OCI-LY7 (cell line): Measurements from ENCODE around the gene PARP2. TPM values are rescaled to one million over a fixed set of nuclear protein-coding genes. Genes with fewer than 3 reads are reported as not detected.

Experiments
- BruUV-seq: library from RNA; stranded (reverse); fragments of 400-500 nt; replicated peaks from 2 replicates; lab custom pipeline; 2021; lab: Mats Ljungman, UMichigan
- CTCF ChIA-PET: fragments of 300-600 bp; sonication (Branson Sonifier 250); formaldehyde crosslinking; loops from one replicate; lab custom pipeline; 2022; ENCODE audit warnings: antibody characterized with exemption; ENCODE audit not compliant: unreplicated experiment; lab: Charles Lee
- POLR2A ChIA-PET: fragments of 300-600 bp; sonication (Branson Sonifier 250); formaldehyde crosslinking; loops from one replicate; lab custom pipeline; 2022; ENCODE audit warnings: antibody characterized with exemption; lab: Charles Lee
- DNase-seq: peaks from one replicate; pipeline ENCODE4 v3.0.0-alpha.2; 2015; ENCODE audit warnings: low spot score
- H2AFZ ChIP-seq: fragments of 200-600 bp; sonication (generic), shearing (Covaris generic); 2 replicates; pipeline ENCODE4 v1.6.1; 2014; ENCODE audit warnings: mild to moderate bottlenecking, antibody characterized with exemption, low read length, moderate library complexity
- H3K27ac ChIP-seq: fragments of 200-600 bp; sonication (generic); 2 replicates; pipeline ENCODE4 v1.5.1; 2014; ENCODE audit warnings: mixed run types, low read depth, mild to moderate bottlenecking, moderate library complexity, low read length, inconsistent platforms; ENCODE audit not compliant: poor library complexity, severe bottlenecking
- H3K36me3 ChIP-seq: fragments of 200-600 bp; sonication (generic); 2 replicates; pipeline ENCODE4 v1.6.1; 2014; ENCODE audit warnings: mild to moderate bottlenecking, antibody characterized with exemption, low read length, moderate library complexity, mixed read lengths; ENCODE audit not compliant: insufficient read depth
- H3K4me1 ChIP-seq: fragments of 200-600 bp; sonication (generic); 2 replicates; pipeline ENCODE4 v1.5.1; 2014; ENCODE audit warnings: mild to moderate bottlenecking, low read length; ENCODE audit not compliant: insufficient read depth, poor library complexity, severe bottlenecking
- H3K4me2 ChIP-seq: fragments of 200-600 bp; sonication (generic); 2 replicates; pipeline ENCODE4 v1.6.1; 2014; ENCODE audit warnings: mild to moderate bottlenecking, low read length
- H3K4me3 ChIP-seq: fragments of 200-600 bp; sonication (generic); 2 replicates; pipeline ENCODE4 v1.5.1; 2014; ENCODE audit warnings: mild to moderate bottlenecking, low read depth, low read length; ENCODE audit not compliant: poor library complexity, severe bottlenecking
- H3K79me2 ChIP-seq: fragments of 200-600 bp; sonication (generic); 2 replicates; pipeline ENCODE4 v1.6.1; 2016; ENCODE audit warnings: low read depth, mild to moderate bottlenecking, low read length, moderate library complexity, mixed read lengths; ENCODE audit not compliant: insufficient read depth
- H3K9me2 ChIP-seq: fragments of 200-600 bp; sonication (generic); 2 replicates; pipeline ENCODE4 v1.6.1; 2016; ENCODE audit warnings: mild to moderate bottlenecking, low read length, mixed read lengths; ENCODE audit not compliant: insufficient read depth
- H3K9me3 ChIP-seq: fragments of 200-600 bp; sonication (generic); 2 replicates; pipeline ENCODE4 v1.6.1; 2014; ENCODE audit warnings: mild to moderate bottlenecking, mixed run types, low read length, mixed read lengths
- H4K20me1 ChIP-seq: fragments of 200-600 bp; sonication (generic); 2 replicates; pipeline ENCODE4 v1.6.1; 2014; ENCODE audit warnings: mild to moderate bottlenecking, antibody characterized with exemption, low read length, moderate library complexity, mixed read lengths; ENCODE audit not compliant: insufficient read depth
- CTCF ChIP-seq: fragments of 200-600 bp; sonication (generic); conservative IDR thresholded peaks from 2 replicates; pipeline ENCODE4 v1.5.1; 2014; ENCODE audit warnings: mild to moderate bottlenecking, antibody characterized with exemption, low read length, moderate library complexity, mixed read lengths
- EZH2phosphoT487 ChIP-seq: fragments of 200-600 bp; sonication (generic); IDR thresholded peaks from 2 replicates; pipeline ENCODE4 v1.6.1; 2018; ENCODE audit warnings: low read depth, borderline replicate concordance, mild to moderate bottlenecking, mixed run types, antibody characterized with exemption, low read length, moderate library complexity, mixed read lengths
- intact Hi-C: fragments of 100-400 bp; cut with micrococcal nuclease; formaldehyde crosslinking; loops from one replicate; pipeline ENCODE4 v1.10.0; 2022; ENCODE audit not compliant: unreplicated experiment
- total RNA-seq, 2 experiments: library from RNA; depleted of rRNA in 1 of 2; stranded (reverse); fragments of >200 nt in 1 of 2; shearing (Covaris generic) in 1 of 2; gene quantifications; 2 replicates each; pipeline ENCODE4 v1.2.3, GENCODE V29; 2014 to 2022

PARP2 gene
- total RNA-seq, 2 experiments from 2014 or later: 44.4 to 55.4 TPM

- BruUV-seq: no TSS peak
- no peaks in the 10 kb centered on the region for H3K9me3 ChIP-seq
- POLR2A ChIA-PET: interaction anchor here (0.7 kb wide), 1 partner anchor 147 kb away, joined by 3 read pairs; no protein-coding TSS in a partner anchor
Observed at GRCh38 chr14:20346713-20347112, 3.3 kb downstream of the PARP2 start.

GRCh38 chr14:20347747-20348146, 4.3 kb downstream of the PARP2 start:
- TF ChIP-seq CTCF (no peak), EZH2phosphoT487 (no peak)
- DNase-seq: no peak
- peaks cover 9% of the 10 kb centered on the region for H3K4me1 ChIP-seq
- no peak overlapping the region for H3K4me2 ChIP-seq
- H2AFZ ChIP-seq: no peak overlapping the region
- H3K9me3 ChIP-seq: no peaks in the 10 kb centered on the region
- intact Hi-C loops: no loop called here
- ChIA-PET CTCF (no interaction called here), POLR2A (interaction anchor here (1.0 kb wide), 1 partner anchor 20 kb away, joined by 3 read pairs; no protein-coding TSS in a partner anchor)
- no peak overlapping the region for H3K4me3 ChIP-seq
- H3K27ac ChIP-seq: no peak overlapping the region
- H3K79me2 ChIP-seq: peaks cover 16% of the 10 kb centered on the region
- H3K9me2 ChIP-seq: no peaks in the 10 kb centered on the region
- no TSS peak for BruUV-seq
- H3K36me3 ChIP-seq: peaks cover 77% of the 10 kb centered on the region
- no peaks in the 10 kb centered on the region for H4K20me1 ChIP-seq

More at GRCh38 chr14:20346713-20347112, 3.3 kb downstream of the PARP2 start:
- Histone ChIP-seq H2AFZ (no peak overlapping the region), H3K36me3 (peaks cover 67% of the 10 kb centered on the region), H3K4me1 (peaks cover 10% of the 10 kb centered on the region), H3K4me3 (no peak overlapping the region), H3K9me2 (no peaks in the 10 kb centered on the region), H3K27ac (no peak overlapping the region), H4K20me1 (no peaks in the 10 kb centered on the region), H3K4me2 (no peak overlapping the region), H3K79me2 (peaks cover 16% of the 10 kb centered on the region)
- TF ChIP-seq CTCF: no peak
- TF ChIP-seq EZH2phosphoT487: no peak
- no peak for DNase-seq
- intact Hi-C loops: no loop called here
- CTCF ChIA-PET: no interaction called here

- ChIA-PET POLR2A (interaction anchor here (0.6 to 0.7 kb wide), 3 partner anchors 10 to 1181 kb away, joined by 3 to 4 read pairs (median 3); no protein-coding TSS in a partner anchor), CTCF (interaction anchor here (1.0 kb wide), 1 partner anchor 18 kb away, joined by 3 read pairs; no protein-coding TSS in a partner anchor)
- Histone ChIP-seq H3K4me2 (no peak overlapping the region), H3K36me3 (peaks cover 96% of the 10 kb centered on the region), H3K4me1 (no peaks in the 10 kb centered on the region), H3K79me2 (no peaks in the 10 kb centered on the region), H2AFZ (no peak overlapping the region), H4K20me1 (no peaks in the 10 kb centered on the region), H3K9me2 (no peaks in the 10 kb centered on the region), H3K9me3 (no peaks in the 10 kb centered on the region), H3K27ac (no peak overlapping the region), H3K4me3 (no peak overlapping the region)
- no peak for DNase-seq
- intact Hi-C loops: no loop called here
- BruUV-seq: no TSS peak
- TF ChIP-seq EZH2phosphoT487 (no peak), CTCF (no peak)
Observed at GRCh38 chr14:20350282-20350681, 6.8 kb downstream of the PARP2 start.
